K562 (cell line): ENCODE data around the gene NPR3. TPM values are rescaled to one million over a fixed set of nuclear protein-coding genes. Genes with fewer than 3 reads are reported as not detected.

ENCODE experiments used
- ATAC-seq: fragments of 200-7000 bp; cut with Tn5 transposase; 3 replicates; pipeline ENCODE4 v1.9.1; 2020; ENCODE audit warnings: moderate library complexity
- BruUV-seq: library from RNA; stranded (reverse); fragments of 400-500 nt; replicated peaks from 2 replicates; lab custom pipeline; 2021; lab: Mats Ljungman, UMichigan
- CTCF ChIA-PET: fragments of 300-600 bp; formaldehyde crosslinking; extraction: SDS; loops from one replicate; lab custom pipeline; 2021; ENCODE audit warnings: low intra/inter-chr PET ratio; lab: Yijun Ruan, JAX
- POLR2A ChIA-PET: fragments of 300-600, 350-650 bp; sonication (Branson Sonifier 250); formaldehyde crosslinking; extraction: SDS; loops from one replicate; lab custom pipeline; 2021; ENCODE audit warnings: antibody characterized with exemption, inconsistent platforms; lab: Yijun Ruan, JAX
- DNase-seq, 4 experiments: peaks; one replicate each; pipeline versions ENCODE4 v3.0.0 to v3.0.0-alpha.2; 2011 to 2018; ENCODE audit warnings: low spot score in 3 of 4, mixed read lengths in 3 of 4; ENCODE audit errors: extremely low read depth in 1 of 4
- FAIRE-seq: peaks from 2 replicates; lab custom pipeline; 2011; peaks lifted over from hg19 to GRCh38; lab: Jason Lieb, UNC
- H2AFZ ChIP-seq: 2 replicates; pipeline ENCODE4 v1.6.0; 2011; ENCODE audit warnings: low read depth, low read length, control low read depth, inconsistent platforms
- H3K27ac ChIP-seq: fragments of 200-600 bp; 3 replicates; pipeline ENCODE4 v1.8.0; 2011; ENCODE audit warnings: low read depth, mild to moderate bottlenecking, control low read depth, inconsistent platforms, low read length, moderate library complexity, mixed read lengths; ENCODE audit errors: extremely low read depth
- H3K27me3 ChIP-seq, 2 experiments: fragments of 300-600 bp in 1 of 2; 2 replicates in 1 of 2; 3 replicates in 1 of 2; pipeline versions ENCODE4 v1.6.0 to v1.8.0; 2011; ENCODE audit warnings: inconsistent platforms in 2 of 2, low read length in 2 of 2, mild to moderate bottlenecking in 1 of 2, mixed read lengths in 1 of 2, moderate library complexity in 1 of 2; ENCODE audit not compliant: control insufficient read depth in 2 of 2, insufficient read depth in 2 of 2
- H3K36me3 ChIP-seq: fragments of 300-600 bp; 3 replicates; pipeline ENCODE4 v1.8.0; 2011; ENCODE audit warnings: mild to moderate bottlenecking, low read length, inconsistent platforms; ENCODE audit not compliant: control insufficient read depth, insufficient read depth
- H3K4me1 ChIP-seq, 2 experiments: fragments of 200-600 bp in 1 of 2; replicated peaks in 1 of 2; 2 replicates in 1 of 2; 3 replicates in 1 of 2; pipeline versions ENCODE4 v1.5.1 to v1.8.0; 2011; ENCODE audit warnings: inconsistent platforms in 2 of 2, low read length in 2 of 2, mild to moderate bottlenecking in 1 of 2, mixed read lengths in 1 of 2, moderate library complexity in 1 of 2; ENCODE audit not compliant: control insufficient read depth in 2 of 2, insufficient read depth in 2 of 2
- H3K4me2 ChIP-seq: 2 replicates; pipeline ENCODE4 v1.6.1; 2011; ENCODE audit warnings: low read length, control low read depth, inconsistent platforms, mixed read lengths; ENCODE audit not compliant: insufficient read depth
- H3K4me3 ChIP-seq: fragments of 200-600 bp; sonication (generic), shearing (Covaris generic); 2 replicates; pipeline ENCODE4 v1.5.1; 2016; ENCODE audit warnings: control low read depth, inconsistent platforms
- H3K79me2 ChIP-seq: fragments of 200-600 bp; 3 replicates; pipeline ENCODE4 v1.8.0; 2011; ENCODE audit warnings: low read length, inconsistent platforms; ENCODE audit not compliant: control insufficient read depth, insufficient read depth
- H3K9ac ChIP-seq, 2 experiments: 2 replicates each; pipeline versions ENCODE4 v1.6.0 to v1.6.1; 2011; ENCODE audit warnings: low read depth in 2 of 2, low read length in 2 of 2, control low read depth in 1 of 2, inconsistent platforms in 1 of 2, mild to moderate bottlenecking in 1 of 2, mixed read lengths in 1 of 2; ENCODE audit not compliant: insufficient read depth in 1 of 2
- H3K9me1 ChIP-seq: one replicate; pipeline ENCODE4 v1.6.0; 2011; ENCODE audit warnings: inconsistent platforms, mild to moderate bottlenecking, low read length, moderate library complexity; ENCODE audit not compliant: control insufficient read depth, insufficient read depth
- H3K9me3 ChIP-seq: replicated peaks from 2 replicates; pipeline ENCODE4 v1.5.1; 2011; ENCODE audit warnings: low read depth, low read length, inconsistent platforms; ENCODE audit not compliant: control insufficient read depth, insufficient read depth
- H4K20me1 ChIP-seq: replicated peaks from 2 replicates; pipeline ENCODE4 v1.6.1; 2011; ENCODE audit warnings: low read length, inconsistent platforms, mixed read lengths; ENCODE audit not compliant: control insufficient read depth, insufficient read depth
- CHD2 ChIP-seq: IDR thresholded peaks from 2 replicates; pipeline ENCODE4 v1.6.1; 2011; ENCODE audit warnings: low read depth, low read length
- E2F3 ChIP-seq: fragments of 250-450 bp; sonication (Bioruptor Pico); IDR thresholded peaks from 2 replicates; pipeline ENCODE4 v1.4.0; 2020; ENCODE audit warnings: mild to moderate bottlenecking
- HCFC1 ChIP-seq: IDR thresholded peaks from 2 replicates; pipeline ENCODE4 v1.6.1; 2012; ENCODE audit warnings: low read depth, low read length, improper control_type of control experiment
- RB1 ChIP-seq: fragments of 450-650 bp; IDR thresholded peaks from 2 replicates; pipeline ENCODE4 v1.6.1; 2017; ENCODE audit warnings: low read depth, mild to moderate bottlenecking
- RFX5 ChIP-seq: IDR thresholded peaks from 2 replicates; pipeline ENCODE4 v1.6.1; 2011; ENCODE audit warnings: low read depth, mild to moderate bottlenecking, improper control_type of control experiment, low read length
- SMARCB1 ChIP-seq: IDR thresholded peaks from 2 replicates; pipeline ENCODE4 v1.6.1; 2011; ENCODE audit warnings: improper control_type of control experiment, low read depth; ENCODE audit not compliant: insufficient read length
- ZC3H8 ChIP-seq: fragments of 450-650 bp; IDR thresholded peaks from 2 replicates; pipeline ENCODE4 v1.6.1; 2017
- ZFPM2 ChIP-seq: fragments of 250-450 bp; sonication (Bioruptor Pico); IDR thresholded peaks from 2 replicates; pipeline ENCODE4 v1.5.1; 2022; ENCODE audit warnings: mild to moderate bottlenecking
- ZNF140 ChIP-seq: fragments of 250-450 bp; sonication (Bioruptor Pico); IDR thresholded peaks from 2 replicates; pipeline ENCODE4 v1.8.0; 2021; ENCODE audit warnings: moderate library complexity, mild to moderate bottlenecking, inconsistent platforms
- ZNF217 ChIP-seq: sonication (generic); formaldehyde crosslinking; IDR thresholded peaks from 2 replicates; pipeline ENCODE4 v1.8.0; 2022; ENCODE audit warnings: mild to moderate bottlenecking, missing genetic modification reagents
- ZNF41 ChIP-seq: fragments of 250-450 bp; sonication (Bioruptor Pico); conservative IDR thresholded peaks from 2 replicates; pipeline ENCODE4 v1.4.0; 2020; ENCODE audit warnings: mild to moderate bottlenecking
- ZNF764 ChIP-seq: fragments of 250-450 bp; sonication (Bioruptor Pico); IDR thresholded peaks from 2 replicates; pipeline ENCODE4 v1.4.0; 2020; ENCODE audit warnings: low read depth, mild to moderate bottlenecking, moderate library complexity
- WGBS: fragments of 100-300 bp; shearing (Covaris generic); methylation state at CpG from one replicate; pipeline ENCODE4 v1.1.6; 2016; ENCODE audit warnings: low coverage, mixed read lengths; ENCODE audit not compliant: insufficient coverage; ENCODE audit errors: missing lambda C conversion rate; 5-methylcytosine and 5-hydroxymethylcytosine counted together
- in situ Hi-C: fragments of 300-500 bp; cut with MboI; formaldehyde crosslinking; loops from 4 replicates; pipeline ENCODE4 v1.15.0; 2018; ENCODE audit warnings: inconsistent platforms, mixed read lengths
- intact Hi-C: fragments of 100-400 bp; cut with micrococcal nuclease; formaldehyde crosslinking; loops from 2 replicates; pipeline ENCODE4 v1.14.2; 2022
- polyA plus RNA-seq, 8 experiments: library from polyadenylated mRNA; depleted of rRNA in 4 of 8; stranded (reverse) in 5 of 8; unstranded in 3 of 8; fragments of >200 nt; fragmentation: Nextera tagmentation in 2 of 8; fragmentation: Illumina TruSeq in 1 of 8; extraction: Ambion mirVana in 2 of 8; extraction: Trizol in 1 of 8; gene quantifications; 2 replicates each; pipeline versions ENCODE4 v1.2.1 to v1.2.3, GENCODE V29; 2011 to 2014; ENCODE audit warnings: inconsistent platforms in 1 of 8, missing spikeins in 1 of 8
- total RNA-seq, 7 experiments: library from RNA; depleted of rRNA in 6 of 7; stranded (reverse); fragments of >200 nt in 6 of 7; fragmentation: Illumina TruSeq in 2 of 7; extraction: Trizol in 2 of 7; gene quantifications; 2 replicates each; pipeline versions ENCODE4 v1.2.1 to v1.2.3, GENCODE V29; 2011 to 2021; ENCODE audit warnings: low replicate concordance in 1 of 7
- TF ChIP-seq, protein P1 (sequence below): fragments of 450-650 bp; formaldehyde crosslinking; IDR thresholded peaks from 2 replicates; pipeline ENCODE4 v1.4.0; 2020; ENCODE audit warnings: mild to moderate bottlenecking, moderate library complexity
- TF ChIP-seq, protein P2 (sequence below), 2 experiments: fragments of 450-650 bp in 1 of 2; IDR thresholded peaks; 2 replicates each; pipeline ENCODE4 v1.6.1; 2011 to 2017; ENCODE audit warnings: low read depth in 2 of 2, antibody characterized with exemption in 1 of 2, borderline replicate concordance in 1 of 2, low read length in 1 of 2, mild to moderate bottlenecking in 1 of 2, mixed read lengths in 1 of 2; ENCODE audit not compliant: control insufficient read depth in 1 of 2

NPR3 gene
- total and polyA plus RNA-seq, 9 of the 15 experiments (the other 6 are each of a cell fraction or from before 2014, with no cell fraction given): 0.01 to 0.11 (median 0.04) TPM; not detected in 2

DNA sequence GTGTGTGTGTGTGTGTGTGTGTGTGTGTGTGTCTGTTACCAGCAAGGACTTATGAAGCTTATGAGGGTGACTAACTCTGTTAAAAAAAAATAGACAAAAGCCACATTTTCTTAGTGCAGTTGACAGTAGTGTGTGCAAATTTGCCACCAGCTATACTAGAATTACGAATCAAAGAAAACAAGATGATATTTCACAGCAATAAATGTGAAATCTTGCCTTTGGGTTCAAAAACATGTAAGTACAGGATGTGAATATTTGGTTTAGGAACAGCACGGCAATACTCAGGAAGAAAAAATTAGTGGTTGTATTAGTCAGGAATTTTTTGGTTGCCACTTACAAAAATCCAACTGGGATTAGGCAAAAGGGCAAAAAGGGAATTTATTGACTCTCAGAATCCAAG, 117.4 kb downstream of the NPR3 start:
- 2% methylated on average over 2 of the region's 2 CpGs for WGBS
- POLR2A ChIA-PET: no interaction called here
- no TSS peak for BruUV-seq

More for the DNA sequence above, 117.4 kb downstream of the NPR3 start:
- Histone ChIP-seq H3K36me3 (no peaks in the 10 kb centered on the region), H3K27ac (no peak overlapping the region), H3K9ac (no peak overlapping the region), H4K20me1 (no peaks in the 10 kb centered on the region), H3K4me3 (no peak overlapping the region), H3K4me1 (no peaks in the 10 kb centered on the region), H3K4me2 (no peak overlapping the region)
- CTCF ChIA-PET: no interaction called here
- DNase-seq: no peak
- TF ChIP-seq ZC3H8 (no peak), E2F3 (CRISPR knock-in tag) (no peak), ZNF764 (CRISPR knock-in tag) (no peak), ZNF217 (no peak), SMARCB1 (no peak), ZNF140 (CRISPR knock-in tag) (no peak), RB1 (no peak), ZNF41 (CRISPR knock-in tag) (no peak), ZFPM2 (no peak), HCFC1 (no peak), RFX5 (no peak), CHD2 (no peak)
- TF ChIP-seq, protein P1, sequence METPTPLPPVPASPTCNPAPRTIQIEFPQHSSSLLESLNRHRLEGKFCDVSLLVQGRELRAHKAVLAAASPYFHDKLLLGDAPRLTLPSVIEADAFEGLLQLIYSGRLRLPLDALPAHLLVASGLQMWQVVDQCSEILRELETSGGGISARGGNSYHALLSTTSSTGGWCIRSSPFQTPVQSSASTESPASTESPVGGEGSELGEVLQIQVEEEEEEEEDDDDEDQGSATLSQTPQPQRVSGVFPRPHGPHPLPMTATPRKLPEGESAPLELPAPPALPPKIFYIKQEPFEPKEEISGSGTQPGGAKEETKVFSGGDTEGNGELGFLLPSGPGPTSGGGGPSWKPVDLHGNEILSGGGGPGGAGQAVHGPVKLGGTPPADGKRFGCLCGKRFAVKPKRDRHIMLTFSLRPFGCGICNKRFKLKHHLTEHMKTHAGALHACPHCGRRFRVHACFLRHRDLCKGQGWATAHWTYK (CRISPR knock-in tag): no peak
- TF ChIP-seq, protein P2, sequence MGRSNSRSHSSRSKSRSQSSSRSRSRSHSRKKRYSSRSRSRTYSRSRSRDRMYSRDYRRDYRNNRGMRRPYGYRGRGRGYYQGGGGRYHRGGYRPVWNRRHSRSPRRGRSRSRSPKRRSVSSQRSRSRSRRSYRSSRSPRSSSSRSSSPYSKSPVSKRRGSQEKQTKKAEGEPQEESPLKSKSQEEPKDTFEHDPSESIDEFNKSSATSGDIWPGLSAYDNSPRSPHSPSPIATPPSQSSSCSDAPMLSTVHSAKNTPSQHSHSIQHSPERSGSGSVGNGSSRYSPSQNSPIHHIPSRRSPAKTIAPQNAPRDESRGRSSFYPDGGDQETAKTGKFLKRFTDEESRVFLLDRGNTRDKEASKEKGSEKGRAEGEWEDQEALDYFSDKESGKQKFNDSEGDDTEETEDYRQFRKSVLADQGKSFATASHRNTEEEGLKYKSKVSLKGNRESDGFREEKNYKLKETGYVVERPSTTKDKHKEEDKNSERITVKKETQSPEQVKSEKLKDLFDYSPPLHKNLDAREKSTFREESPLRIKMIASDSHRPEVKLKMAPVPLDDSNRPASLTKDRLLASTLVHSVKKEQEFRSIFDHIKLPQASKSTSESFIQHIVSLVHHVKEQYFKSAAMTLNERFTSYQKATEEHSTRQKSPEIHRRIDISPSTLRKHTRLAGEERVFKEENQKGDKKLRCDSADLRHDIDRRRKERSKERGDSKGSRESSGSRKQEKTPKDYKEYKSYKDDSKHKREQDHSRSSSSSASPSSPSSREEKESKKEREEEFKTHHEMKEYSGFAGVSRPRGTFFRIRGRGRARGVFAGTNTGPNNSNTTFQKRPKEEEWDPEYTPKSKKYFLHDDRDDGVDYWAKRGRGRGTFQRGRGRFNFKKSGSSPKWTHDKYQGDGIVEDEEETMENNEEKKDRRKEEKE (IDR thresholded peaks at IDR 0.05; ENCODE audit: borderline replicate concordance in 1 of 2, control insufficient read depth in 1 of 2, low read depth in 2 of 2, low read length in 1 of 2): no peak
- TF ChIP-seq, all 486 proteins: peak for 0
- intact Hi-C loops: no loop called here
- Histone ChIP-seq H2AFZ (no peak overlapping the region), H3K9me3 (no peaks in the 10 kb centered on the region), H3K79me2 (no peaks in the 10 kb centered on the region), H3K27me3 (no peaks in the 10 kb centered on the region), H3K9me1 (no peaks in the 10 kb centered on the region)
- FAIRE-seq (no peak), ATAC-seq (no peak)
- in situ Hi-C loops: no loop called here
